OCI-LY1 (cell line): ENCODE measurements around the gene AFF1.

Source experiments
- CTCF ChIP-seq: fragments of 200-600 bp; sonication (generic), shearing (Covaris generic); IDR thresholded peaks from 2 replicates; pipeline ENCODE4 v1.5.1; 2017; ENCODE audit warnings: mild to moderate bottlenecking, antibody characterized with exemption, low read length, moderate library complexity, mixed read lengths
- EZH2 ChIP-seq: fragments of 200-600 bp; sonication (generic), shearing (Covaris generic); IDR thresholded peaks from 2 replicates; pipeline ENCODE4 v1.8.0; 2017; ENCODE audit warnings: borderline replicate concordance, mixed run types, mild to moderate bottlenecking, antibody characterized with exemption, low read length, moderate library complexity, mixed read lengths

GRCh38 chr4:87042221-87042620 lies 107.4 kb downstream of the AFF1 start:
- TF ChIP-seq CTCF (no peak), EZH2 (no peak)
